Cerebellar cortex (tissue), 1 donor: ENCODE data around the gene GOLGA8M.
"Not testable (repeated sequence)": the region's sequence is repeated elsewhere in the genome, so short reads cannot be mapped to it uniquely, and the experiment has no call there.

Source experiments
- DNase-seq: peaks from one replicate; pipeline ENCODE4 v3.0.0-alpha.2; 2015; ENCODE audit warnings: low spot score

GOLGA8M gene

DNA sequence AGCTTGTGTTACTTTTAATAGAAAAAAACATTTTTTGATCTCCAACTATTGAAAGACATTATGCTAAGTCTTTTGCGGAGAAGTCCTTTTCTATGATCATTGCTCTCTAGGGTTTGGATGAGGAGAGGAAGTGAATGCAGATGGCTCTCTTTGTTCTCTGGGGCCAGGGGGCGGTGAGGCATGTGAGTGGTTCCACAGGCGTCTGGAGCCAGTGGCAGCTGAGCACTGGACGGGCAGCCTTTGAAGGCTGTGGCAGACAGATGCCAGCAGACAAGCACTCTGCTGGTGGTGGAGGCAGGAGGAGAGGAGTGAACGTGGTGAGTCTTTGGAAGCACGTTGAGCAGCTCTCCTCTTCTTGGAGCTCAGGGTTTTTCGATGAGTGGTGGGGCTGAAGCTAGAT, 51.5 kb downstream of the GOLGA8M start:
- not testable (repeated sequence) for DNase-seq

DNA sequence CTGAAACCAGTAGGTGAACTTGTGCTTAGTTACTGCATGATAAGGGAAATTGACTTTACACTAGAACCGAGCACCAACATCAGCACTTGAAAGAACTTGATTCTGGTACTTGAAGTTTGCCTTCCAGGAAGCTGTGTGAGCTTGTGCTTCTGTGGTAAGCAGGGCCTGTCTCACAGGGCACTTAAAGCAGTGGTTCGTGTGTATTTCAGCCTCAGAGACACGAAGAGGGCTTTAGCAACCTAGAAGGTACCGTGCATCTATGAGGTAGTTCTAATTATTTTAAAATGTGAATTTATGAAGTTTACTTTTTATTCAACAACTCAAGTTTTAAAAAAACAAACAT, 56.2 kb downstream of the GOLGA8M start:
- DNase-seq = not testable (repeated sequence)

DNA sequence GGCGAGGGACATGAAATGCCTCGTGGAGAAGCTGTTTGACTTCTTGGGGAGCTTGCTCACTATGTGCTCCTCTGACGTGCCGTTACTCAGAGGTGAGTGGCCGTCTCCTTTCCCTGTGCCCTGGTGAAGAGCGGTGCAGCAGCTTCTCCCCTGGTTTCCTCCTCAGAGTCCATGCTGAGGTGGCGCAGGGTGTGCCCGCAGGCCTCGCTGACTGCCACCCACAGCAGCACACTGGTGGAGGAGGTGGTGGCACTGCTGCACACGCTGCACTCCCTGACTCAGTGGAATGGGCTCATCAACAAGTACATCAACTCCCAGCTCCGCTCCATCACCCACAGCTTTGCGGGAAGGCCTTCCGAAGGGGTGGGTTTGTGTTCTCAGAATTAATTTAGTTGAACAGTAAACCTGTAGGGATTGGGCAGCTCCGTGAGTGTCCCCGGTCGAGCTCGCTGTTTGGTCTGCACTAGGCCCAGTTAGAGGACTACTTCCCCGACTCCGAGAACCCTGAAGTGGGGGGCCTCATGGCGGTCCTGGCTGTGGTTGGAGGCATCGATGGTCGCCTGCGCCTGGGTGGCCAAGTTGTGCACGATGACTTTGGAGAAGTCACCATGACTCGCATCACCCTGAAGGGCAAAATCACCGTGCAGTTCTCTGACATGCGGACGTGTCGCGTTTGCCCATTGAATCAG, 56.7 kb downstream of the GOLGA8M start:
- DNase-seq = not testable (repeated sequence)

DNA sequence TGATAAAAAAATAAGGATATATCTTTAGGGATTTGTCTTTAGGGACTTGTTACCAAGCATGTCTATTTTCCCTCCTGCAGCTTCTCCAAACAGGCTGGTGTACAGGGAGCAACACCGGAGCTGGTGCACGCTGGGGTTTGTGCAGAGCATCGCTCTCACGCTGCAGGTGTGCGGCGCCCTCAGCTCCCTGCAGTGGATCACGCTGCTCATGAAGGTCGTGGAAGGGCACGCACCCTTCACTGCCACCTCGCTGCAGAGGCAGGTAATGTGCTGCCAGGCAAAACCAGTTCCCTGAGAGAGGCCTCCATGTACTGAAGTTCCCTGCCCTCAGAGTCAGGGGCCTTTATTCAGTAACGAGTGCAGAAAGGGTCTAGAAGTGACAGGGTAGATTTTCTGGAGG, 58.0 kb downstream of the GOLGA8M start:
- not testable (repeated sequence) for DNase-seq

DNA sequence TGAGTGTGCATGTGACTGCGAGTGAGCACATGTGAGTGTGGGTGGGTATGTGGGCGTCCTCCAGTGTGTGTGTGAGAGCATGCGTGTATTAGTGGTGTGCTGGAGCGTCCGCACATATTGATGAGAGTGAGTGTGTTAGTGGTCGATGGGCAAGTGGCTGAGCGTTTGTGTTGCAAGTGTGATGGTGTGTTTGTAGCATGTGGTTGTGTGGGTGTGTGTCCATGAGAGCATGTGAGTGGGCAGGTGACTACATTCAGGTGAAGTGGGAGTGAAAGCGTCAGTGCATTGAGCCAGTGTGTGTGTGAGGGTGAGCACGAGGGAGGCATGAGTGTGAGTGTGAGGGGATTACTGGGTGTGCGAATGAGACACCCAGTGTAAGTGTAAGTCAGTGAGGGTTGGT, 59.7 kb downstream of the GOLGA8M start:
- DNase-seq = not testable (repeated sequence)
